Hypothalamus (tissue), 51 donors: ENCODE data around the gene PTPRN2.
"Not testable (repeated sequence)": the region's sequence is repeated elsewhere in the genome, so short reads cannot be mapped to it uniquely, and the experiment has no call there.

Source experiments
- DNase-seq, 51 donors: peaks; one replicate each; lab custom pipeline; 2025; lab: John Stamatoyannopoulos, UW

Gene PTPRN2

DNA sequence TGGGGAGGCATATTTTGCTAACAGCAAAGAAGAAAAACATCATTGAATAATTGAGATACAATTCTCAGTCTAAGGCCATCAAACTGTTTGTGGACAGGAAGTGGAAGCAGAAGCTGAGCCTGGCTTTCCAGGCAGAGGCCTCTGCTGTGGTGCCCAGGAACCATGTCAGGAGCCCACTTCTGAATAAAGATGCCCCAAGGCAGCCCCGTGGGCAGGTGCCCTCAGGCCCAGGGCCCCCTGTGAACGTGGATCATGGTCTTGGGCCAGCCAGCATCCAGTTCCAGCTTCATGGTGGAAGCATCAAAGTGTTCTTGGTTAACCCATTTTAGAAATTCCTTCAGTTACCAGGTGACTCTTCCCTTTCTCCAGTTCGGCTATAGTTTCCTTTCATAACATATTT, 346.8 kb downstream of the PTPRN2 start:
- no peak for DNase-seq

DNA sequence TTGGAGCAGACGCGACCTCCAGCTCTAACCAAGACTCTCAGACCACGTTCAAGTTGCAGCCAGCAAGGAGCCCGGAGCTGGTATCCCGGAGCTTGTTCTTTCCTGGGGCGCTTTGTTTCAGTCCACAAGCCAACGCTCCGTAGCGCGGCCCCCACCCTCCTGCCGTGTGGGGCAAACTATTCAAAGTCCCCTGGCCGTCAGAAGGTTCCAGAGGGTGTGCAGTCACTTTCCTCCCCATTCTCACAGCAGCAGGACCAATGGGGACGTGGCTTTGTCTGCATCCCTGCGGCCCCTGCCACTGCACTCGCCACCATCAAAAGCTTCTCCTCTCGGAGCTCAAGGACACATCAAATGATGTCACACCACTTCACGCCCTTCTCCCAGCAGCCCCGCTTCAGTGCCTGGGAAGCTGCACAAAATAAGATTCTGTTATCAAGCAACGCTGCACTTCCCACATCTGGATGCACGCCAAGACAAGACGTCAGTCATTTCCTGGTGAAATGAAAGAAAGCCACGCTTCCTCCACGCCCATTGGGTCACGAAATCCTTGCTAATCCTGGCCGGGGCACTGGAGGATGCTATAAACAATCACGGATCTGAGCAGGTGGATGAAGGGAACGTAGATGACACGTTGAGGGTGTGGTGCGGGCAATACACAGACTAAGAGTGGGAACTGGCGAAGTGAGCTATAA, 348.2 kb downstream of the PTPRN2 start:
- DNase-seq: peak in 9 of 51 donors; percentile 15 to 48 (median 25)

DNA sequence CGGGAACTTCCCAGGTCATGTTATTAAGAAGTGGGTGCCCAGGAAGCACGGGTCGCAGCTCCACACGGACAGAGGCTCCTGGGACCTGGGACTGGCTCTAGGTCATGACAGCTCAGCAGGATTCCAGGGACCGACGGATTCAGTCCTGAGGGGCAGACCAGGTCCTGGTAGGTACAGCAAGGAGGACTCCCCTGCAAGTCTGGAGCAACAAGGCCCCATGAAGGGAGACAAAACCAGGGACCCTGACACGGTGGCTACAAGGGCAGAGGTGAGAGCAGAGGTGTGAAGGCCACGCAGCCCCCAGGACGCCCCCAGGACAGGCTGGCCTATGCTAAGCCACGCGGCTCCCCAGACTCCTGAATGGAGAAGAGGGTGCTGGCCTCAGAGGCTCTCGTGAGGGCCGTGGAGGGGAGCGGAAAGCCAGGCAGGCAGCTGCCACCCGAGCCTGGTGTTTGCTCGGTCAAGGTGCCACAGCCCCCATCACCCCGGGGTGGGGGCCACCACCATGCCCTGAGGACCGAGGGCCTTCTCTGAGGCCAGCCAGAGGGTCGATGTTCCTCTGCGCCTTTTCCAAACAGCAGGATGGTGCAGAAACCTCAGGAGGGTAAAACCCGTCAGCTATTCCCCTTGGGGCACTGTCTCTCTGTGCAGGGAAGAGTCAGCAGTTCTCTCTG, 348.9 kb downstream of the PTPRN2 start:
- DNase-seq: no peak

DNA sequence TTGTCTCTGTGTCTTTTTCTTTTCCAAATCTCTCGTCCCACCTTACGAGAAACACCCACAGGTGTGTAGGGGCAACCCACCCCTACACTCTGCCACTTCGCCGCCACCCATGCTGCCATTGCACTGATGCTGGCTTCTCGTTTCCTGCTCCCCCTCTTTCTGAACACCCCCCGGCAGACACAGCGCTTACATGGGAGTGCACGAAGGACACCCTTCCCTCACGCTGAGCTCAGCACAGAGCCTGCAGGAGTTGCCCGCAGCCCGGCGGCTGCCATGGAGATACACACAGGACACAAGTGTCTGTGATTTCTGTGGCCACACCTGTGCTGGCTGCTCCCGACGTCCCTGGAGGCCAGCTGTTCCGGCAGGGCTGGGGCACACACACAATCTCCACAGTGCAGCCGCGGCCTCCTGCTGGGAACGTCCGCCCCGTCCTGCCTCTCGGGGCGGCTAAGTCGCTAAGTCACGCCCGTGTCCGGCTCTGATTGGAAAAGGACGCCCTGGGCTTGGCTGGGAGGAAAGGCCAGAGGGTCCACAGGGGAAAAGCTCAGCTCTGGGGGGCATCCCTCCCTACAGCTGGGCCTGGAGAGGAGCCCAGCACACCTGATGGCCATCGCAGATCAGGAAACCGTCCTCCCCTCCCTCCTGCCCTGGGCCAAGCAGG, 349.8 kb downstream of the PTPRN2 start:
- no peak for DNase-seq

DNA sequence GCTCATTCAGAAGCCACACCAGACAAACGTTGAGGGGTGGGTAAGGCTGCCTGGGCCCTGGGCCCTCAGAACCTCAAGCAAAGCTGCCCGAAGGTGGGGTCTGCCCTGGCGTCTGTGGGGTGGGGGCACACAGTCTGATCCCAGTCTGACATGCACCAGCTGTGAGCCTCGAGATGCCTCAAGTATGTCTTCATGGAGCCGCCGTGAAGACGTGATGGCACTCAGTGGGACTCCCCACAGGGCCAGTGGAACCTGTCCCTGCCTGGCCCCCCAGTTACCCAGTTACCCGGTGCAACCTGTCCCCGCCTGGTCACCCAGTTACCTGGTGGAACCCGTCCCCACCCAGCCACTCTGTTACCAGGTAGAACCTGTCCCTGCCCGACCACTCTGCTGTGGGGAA, 351.2 kb downstream of the PTPRN2 start:
- DNase-seq: no peak

DNA sequence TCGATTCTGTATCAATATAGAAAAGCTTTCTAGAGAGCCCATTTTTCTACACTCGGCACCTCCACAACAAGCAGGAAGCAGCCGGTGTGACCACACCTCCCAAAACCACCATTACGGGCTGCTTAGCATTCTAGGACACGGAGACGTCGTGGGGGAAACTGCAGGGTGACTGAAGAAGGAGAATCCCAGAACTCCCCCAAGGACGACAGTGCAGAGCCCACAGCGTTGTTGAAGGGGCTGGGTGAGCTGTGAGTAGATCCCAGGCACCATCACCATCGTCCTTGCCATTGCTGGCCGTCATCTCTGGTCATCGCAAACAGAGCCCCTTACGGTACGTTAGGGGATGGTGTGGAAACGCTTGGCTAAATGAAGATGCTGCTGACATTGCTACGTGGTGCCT, 351.8 kb downstream of the PTPRN2 start:
- DNase-seq: no peak

DNA sequence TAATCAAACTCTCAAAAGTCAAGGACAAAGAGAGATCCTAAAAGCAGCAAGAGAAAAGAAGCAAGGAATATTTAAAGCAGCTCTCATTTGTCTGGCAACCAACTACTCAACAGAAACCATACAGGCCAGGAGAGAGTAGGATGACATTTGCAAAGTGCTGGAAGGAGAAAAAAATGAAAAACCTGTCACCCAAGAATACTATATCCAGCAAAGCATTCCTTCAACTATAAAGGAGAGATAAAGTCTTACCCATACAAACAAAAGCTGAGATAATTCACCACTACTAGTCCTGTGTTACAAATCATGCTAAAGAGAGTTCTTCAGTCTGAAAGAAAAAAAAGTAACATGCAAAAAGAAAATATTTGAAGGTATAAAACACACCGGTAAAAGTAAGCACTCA, 357.7 kb downstream of the PTPRN2 start:
- DNase-seq: no peak

DNA sequence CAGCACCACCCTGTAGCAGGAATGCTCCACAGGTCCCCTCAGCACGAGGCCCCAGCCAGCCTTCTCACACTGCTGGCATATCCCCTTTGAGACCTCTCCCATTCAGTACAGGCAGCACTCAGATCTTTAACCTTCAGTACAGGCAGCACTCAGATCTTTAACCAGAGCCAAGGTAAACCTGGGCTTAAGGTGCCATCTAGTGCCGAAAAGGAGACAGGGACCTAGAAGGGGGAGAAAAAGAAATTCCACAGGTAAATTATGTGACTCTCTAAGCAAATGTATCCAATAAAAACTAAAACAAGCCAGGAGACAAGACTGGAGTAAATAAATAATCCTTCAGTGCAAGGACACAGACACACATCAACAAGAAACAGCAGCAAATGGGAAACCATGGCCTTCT, 358.6 kb downstream of the PTPRN2 start:
- DNase-seq: no peak

DNA sequence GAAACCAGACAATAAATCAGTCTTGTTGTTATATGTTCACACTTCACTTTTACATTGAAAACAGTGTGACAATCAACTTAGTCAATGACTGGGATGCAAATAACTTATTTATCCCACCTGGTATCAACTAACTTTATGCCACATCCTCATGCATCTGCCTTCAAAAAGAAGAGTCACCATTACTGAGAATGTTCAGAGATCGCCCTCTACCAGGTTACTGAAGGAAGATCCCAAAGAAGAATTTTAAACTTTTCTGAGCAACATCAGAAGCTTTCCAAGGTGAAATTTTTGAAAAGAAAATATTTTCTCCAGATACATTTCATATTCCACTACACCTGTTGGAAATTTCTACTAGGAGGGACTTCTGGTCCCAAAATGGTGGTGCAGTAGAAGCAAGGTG, 359.5 kb downstream of the PTPRN2 start:
- no peak for DNase-seq

DNA sequence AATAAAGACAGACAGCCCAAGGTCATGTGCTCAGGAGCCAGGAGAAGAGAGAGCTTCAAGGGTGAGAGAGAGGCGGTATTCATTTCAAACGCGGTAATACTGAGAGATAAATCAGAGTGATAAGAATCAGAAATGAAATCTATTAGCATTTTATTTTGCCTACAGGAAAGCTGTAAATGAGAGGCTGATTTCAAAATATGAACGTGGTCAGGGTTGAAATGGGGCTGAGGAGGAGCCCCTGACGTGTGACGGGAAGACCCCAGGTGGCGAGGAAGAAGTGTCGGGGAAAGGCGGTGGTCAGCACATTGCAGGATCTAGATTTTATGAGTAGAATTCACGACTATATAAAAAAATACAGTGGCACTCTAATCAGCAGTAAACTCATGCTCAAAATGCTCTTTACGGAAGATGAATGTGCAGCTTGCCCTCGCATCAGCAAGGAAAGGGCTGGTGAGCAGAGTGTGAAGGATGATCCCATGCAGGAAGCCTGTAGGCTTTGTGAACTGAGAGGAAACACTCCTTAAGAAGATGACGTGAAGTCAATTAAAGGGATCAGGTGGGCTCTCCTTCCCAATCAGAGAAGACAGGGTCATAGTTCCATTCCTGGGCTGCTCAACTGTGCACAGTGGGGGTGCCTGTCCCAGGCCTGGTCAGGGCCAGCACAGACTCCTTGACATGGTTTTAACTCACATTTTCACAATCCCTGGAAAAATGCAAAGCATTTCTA, 360.2 kb downstream of the PTPRN2 start:
- DNase-seq: no peak

DNA sequence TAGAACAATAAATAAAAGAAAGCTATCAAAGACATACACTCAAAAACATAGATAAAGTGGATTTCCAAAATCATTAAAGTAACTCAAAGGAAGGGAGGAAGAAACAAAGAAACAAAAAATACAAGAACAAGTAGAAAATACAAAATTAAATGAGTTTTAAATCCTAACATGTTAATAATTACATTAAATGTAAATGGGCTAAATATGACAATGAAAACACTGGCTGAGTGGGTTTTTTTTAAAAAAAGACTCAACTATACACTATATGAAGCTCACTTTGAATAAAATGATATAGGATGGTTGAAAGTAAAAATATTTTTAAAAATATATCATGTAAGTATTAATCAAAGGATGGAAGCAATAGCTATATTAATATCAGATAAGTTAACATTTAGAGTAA, 371.4 kb downstream of the PTPRN2 start:
- no peak for DNase-seq

DNA sequence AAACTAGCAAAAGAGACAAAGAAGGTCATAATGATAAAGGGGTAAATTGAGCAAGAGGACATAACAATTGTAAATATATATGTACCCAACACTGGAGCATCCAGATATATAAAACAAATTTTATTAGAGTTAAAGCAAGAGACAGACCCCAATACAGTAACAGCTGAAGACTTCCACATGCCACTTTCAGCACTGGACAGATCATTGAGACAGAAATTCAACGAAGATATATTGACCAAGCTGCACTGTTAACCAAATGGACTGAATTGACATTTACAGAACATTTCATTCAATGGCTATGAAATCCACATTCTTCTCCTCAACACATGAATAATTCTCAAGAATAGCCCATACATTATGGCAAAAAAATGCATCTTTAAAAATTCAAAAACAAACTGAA, 378.2 kb downstream of the PTPRN2 start:
- DNase-seq: no peak

DNA sequence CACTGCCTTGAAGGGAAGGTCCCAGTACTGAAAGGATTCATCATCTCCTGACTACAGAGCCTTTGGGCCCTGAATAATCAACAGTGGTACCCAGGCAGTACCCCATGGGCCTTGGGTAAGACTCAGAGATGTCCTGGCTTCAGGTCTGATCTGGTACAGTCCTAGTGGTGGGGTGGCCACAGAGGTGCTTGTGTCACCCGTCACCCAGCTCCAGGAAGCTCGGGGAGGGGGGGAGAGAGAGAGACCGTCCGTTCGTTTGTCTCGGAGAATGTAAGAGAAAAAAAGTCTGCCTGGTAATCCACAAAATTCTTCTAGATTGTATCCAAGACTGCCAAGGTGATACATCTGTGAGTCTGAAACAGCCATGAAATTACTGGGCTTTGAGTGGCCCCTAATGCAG, 381.3 kb downstream of the PTPRN2 start:
- no peak for DNase-seq

DNA sequence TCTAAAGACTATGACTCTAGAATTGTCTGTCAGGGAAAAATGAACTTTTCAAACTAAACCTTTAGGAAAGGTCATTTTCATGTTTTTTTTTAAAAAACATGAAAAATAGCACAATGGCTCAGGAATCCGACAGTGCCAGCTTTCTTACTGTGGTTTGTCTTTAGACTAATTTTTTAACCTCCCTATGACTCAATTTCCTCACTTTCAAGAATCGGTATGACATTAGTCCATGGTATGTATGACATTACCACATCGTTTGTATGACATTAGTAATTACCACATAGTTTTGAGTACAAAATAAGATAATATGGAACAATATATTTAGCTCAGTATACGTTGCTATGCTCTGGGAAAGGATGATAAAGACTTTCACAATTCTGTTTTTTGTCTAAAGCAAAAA, 383.2 kb downstream of the PTPRN2 start:
- no peak for DNase-seq

DNA sequence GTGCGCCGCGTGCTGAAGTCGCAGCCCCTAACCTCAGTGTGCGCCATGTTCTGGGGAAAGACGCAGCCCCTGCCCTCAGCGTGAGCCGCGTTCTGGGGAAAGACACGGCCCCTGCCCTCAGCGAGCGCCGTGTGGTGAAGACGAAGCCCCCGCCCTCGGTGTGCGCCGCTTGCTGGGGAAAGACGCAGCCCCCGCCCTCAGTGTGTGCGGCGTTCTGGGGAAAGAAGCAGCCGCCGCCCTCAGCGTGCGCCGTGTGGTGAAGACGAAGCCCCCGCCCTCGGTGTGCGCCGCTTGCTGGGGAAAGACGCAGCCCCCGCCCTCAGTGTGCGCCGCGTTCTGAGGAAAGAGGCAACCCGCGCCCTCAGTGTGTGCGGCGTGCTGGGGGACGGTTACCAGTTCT, 383.7 kb downstream of the PTPRN2 start:
- not testable (repeated sequence) for DNase-seq

DNA sequence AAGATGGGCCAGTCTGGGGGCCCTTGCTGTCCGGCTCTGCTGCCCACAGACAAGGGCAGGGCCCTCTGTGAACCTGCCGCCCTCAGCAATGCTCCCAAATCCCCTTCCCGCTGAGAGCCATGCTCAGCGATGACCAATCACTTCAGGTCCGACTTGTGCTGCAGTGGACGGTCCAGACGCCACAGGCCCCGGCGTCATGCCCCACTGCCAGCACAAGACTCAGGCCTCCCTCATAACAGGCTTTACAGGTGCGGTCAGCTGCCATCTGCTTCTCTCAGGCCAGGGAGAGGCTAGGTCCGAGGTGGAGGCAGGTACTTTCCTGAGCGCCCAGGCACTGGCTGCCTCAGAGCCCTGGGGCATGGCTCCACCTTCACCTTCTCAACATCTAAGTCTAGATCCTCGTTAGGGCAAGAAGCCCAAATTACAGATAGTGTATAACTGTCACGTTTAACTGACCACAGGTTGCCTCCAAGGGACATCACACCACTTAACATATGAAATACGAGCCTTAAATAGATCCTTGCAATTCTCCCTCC, 393.2 kb downstream of the PTPRN2 start:
- no peak for DNase-seq

DNA sequence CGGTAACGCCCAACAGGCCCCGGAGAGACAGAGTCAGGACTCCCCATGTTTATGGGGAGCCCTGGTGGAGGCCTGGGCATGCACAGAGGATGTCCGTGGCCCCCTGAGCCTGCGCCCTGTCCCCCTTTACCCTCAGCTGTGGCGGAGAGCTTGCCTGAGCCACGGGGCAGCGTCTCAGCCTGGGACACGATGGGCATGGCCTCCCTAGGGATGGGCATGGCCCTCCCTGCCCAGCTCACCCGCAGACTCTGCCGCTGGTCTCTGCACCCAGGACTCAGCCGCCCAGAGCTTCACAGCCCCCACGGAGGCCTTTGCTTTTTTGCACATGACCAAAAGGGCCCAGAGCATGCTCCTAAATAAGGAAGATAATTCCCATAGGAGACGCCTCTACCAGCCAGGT, 394.2 kb downstream of the PTPRN2 start:
- DNase-seq: no peak

DNA sequence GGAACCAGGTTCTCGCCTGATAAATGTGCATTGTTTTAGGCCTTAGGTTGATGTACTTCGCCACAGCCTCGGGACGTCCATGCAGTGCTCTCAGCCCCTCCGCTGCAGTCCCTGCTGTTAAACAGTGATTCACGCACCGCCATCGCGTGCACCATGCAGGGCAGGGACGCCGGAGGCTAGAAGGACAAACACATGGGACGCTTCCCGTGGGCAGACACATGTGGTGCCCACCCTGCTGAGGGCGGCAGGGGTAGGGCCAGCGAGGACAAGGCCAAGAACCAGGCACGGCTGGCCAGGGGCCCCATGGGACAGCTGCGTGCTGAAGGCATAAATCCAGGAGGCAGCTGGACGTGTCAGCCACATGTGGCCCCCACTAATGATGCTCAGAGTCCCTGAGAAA, 394.7 kb downstream of the PTPRN2 start:
- DNase-seq: no peak

DNA sequence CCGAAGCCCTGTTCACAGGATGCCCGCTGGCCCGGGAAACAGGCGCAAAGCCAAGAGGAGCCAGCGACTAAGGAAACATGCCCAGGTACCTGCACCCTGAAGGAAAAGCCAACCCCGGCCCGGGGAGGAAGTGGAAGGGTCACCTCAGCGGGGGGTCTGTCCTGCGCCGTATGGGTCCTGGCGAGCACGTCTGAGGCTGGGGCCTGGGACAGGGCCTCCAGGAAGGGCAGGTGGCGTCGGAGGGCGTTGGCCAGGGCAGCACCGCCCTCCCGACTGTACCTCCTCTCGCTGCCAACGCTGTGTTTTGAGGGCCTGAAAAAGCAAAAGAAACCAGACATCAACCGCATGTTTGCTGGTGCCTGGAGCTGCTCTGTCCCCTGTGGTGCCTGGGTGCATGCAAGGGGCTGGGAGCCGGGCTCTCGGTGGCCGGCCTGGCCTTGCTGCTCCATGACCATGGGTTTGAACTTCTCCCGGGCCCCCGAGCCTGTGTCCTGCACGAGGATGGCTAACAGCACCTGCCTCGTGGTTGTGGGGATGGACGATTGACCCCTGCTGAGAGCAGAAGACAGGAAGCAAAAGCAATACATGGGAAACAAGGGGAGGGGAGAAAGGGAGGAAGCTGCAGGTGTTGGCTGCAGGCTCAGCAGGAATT, 395.3 kb downstream of the PTPRN2 start:
- DNase-seq: no peak

DNA sequence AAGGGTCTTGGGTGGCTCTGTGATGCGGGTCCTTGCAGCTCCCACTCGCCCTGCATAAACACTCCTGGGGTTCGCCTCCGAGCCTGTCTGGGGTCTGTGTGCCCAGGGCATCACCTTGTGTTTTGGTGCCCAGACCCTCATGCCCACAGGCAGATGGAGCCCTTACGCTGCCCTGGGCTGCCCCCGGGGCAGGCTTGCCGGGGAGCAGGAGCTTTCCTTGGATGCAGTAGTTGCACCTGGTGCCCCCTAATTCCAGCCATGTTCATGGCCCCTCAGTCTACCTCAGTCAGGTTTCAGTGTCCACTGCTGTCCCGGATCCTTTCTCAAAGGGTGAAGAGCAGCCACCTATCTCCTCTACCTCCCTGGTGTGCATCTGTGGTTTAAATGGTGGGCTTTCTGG, 396.0 kb downstream of the PTPRN2 start:
- DNase-seq: no peak

DNA sequence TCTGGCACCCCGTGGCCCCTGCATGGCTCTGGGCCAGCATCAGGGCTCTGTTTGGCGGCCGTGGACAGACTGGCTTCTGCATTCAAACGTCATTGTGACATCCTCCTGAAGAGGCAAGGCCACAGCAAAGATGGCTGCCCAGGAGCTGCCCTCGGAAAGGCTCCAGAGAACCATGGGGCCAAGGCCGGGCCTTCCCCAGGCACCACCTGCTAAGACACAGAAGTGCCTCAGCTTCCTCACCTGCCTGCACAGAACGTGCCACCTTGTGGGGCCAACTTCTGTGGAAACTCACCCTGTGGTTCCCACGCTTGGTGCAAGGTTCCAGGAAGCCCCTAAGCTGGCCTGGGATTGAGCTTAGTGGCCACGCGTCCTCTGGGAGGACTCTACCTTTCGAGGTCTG, 396.9 kb downstream of the PTPRN2 start:
- DNase-seq: no peak
